NCI-H2196 treated with DMSO at 0.1 percent for 48 hours (cell line): ENCODE results near the gene CSNK1D.

Source experiments
- DNase-seq: peaks from one replicate; lab custom pipeline; 2025; ENCODE audit not compliant: unreplicated experiment; lab: John Stamatoyannopoulos, UW

The CSNK1D gene

GRCh38 chr17:82253179-82253544 is 20.3 kb downstream of the CSNK1D start:
- DNase-seq, result no peak

GRCh38 chr17:82252511-82253178 is 20.9 kb downstream of the CSNK1D start:
- DNase-seq, result no peak

- DNase-seq, result no peak
These were observed 22.5 kb downstream of the CSNK1D start for GRCh38 chr17:82250868-82251500.

GRCh38 chr17:82249896-82250581 is 23.5 kb downstream of the CSNK1D start:
- DNase-seq, result no peak

GRCh38 chr17:82248815-82249674 is 24.5 kb downstream of the CSNK1D start:
- DNase-seq, result no peak

GRCh38 chr17:82247856-82248671 is 25.4 kb downstream of the CSNK1D start:
- DNase-seq, result no peak

- DNase-seq, result no peak
These were observed 26.2 kb downstream of the CSNK1D start for GRCh38 chr17:82247182-82247823.

GRCh38 chr17:82246365-82247181 is 26.9 kb downstream of the CSNK1D start:
- no peak for DNase-seq

- DNase-seq, result no peak
These were observed 27.5 kb downstream of the CSNK1D start for GRCh38 chr17:82246040-82246364.

- no peak for DNase-seq
These were observed 28.1 kb downstream of the CSNK1D start for GRCh38 chr17:82245134-82246039.

- no peak for DNase-seq
These were observed 28.9 kb downstream of the CSNK1D start for GRCh38 chr17:82244413-82245133.

GRCh38 chr17:82243648-82244412 is 29.7 kb downstream of the CSNK1D start:
- DNase-seq, result no peak

- peak; percentile 43 for DNase-seq
These were observed 30.4 kb downstream of the CSNK1D start for GRCh38 chr17:82242977-82243647.

GRCh38 chr17:82242698-82242976 is 30.9 kb downstream of the CSNK1D start:
- DNase-seq, result no peak

- DNase-seq, result no peak
These were observed 31.4 kb downstream of the CSNK1D start for GRCh38 chr17:82241926-82242697.
